ENCODE data around the gene ALPI.

ALPI gene

GRCh38 chr2:232502911-232503808, 47.2 kb downstream of the ALPI start:
- Mint-ChIP-seq H3K27ac (no peak overlapping the region), H3K27me3 (peaks cover 12% of the 10 kb centered on the region), H3K9me3 (no peaks in the 10 kb centered on the region), H3K4me1 (peaks cover 4% of the 10 kb centered on the region), H3K36me3 (no peaks in the 10 kb centered on the region), H3K4me3 (peak overlapping the region; percentile 47)

- Mint-ChIP-seq H3K4me3 (peak overlapping the region; percentile 47), H3K4me1 (peaks cover 4% of the 10 kb centered on the region), H3K36me3 (no peaks in the 10 kb centered on the region), H3K27ac (peak overlapping the region; percentile 18), H3K9me3 (no peaks in the 10 kb centered on the region), H3K27me3 (peaks cover 12% of the 10 kb centered on the region)
These were observed 47.9 kb downstream of the ALPI start for GRCh38 chr2:232503809-232504323.

GRCh38 chr2:232504438-232504837, 48.5 kb downstream of the ALPI start:
- peak overlapping the region; percentile 56 for H3K4me3 Mint-ChIP-seq
- H3K36me3 Mint-ChIP-seq = no peaks in the 10 kb centered on the region
- H3K9me3 Mint-ChIP-seq = no peaks in the 10 kb centered on the region
- peaks cover 14% of the 10 kb centered on the region for H3K27me3 Mint-ChIP-seq
- H3K4me1 Mint-ChIP-seq = peaks cover 4% of the 10 kb centered on the region
- peak overlapping the region; percentile 76 for H3K27ac Mint-ChIP-seq

GRCh38 chr2:232505856-232506255, 49.9 kb downstream of the ALPI start:
- Mint-ChIP-seq H3K36me3 (no peaks in the 10 kb centered on the region), H3K4me3 (no peak overlapping the region), H3K4me1 (peaks cover 4% of the 10 kb centered on the region), H3K9me3 (no peaks in the 10 kb centered on the region), H3K27ac (no peak overlapping the region), H3K27me3 (peaks cover 11% of the 10 kb centered on the region)

- no peaks in the 10 kb centered on the region for H3K36me3 Mint-ChIP-seq
- no peaks in the 10 kb centered on the region for H3K9me3 Mint-ChIP-seq
- H3K27ac Mint-ChIP-seq = no peak overlapping the region
- no peak overlapping the region for H3K4me3 Mint-ChIP-seq
- H3K27me3 Mint-ChIP-seq = peaks cover 11% of the 10 kb centered on the region
- H3K4me1 Mint-ChIP-seq = peaks cover 4% of the 10 kb centered on the region
These were observed 50.8 kb downstream of the ALPI start for GRCh38 chr2:232506709-232507108.

GRCh38 chr2:232508251-232508650, 52.3 kb downstream of the ALPI start:
- Mint-ChIP-seq H3K4me3 (no peak overlapping the region), H3K27ac (no peak overlapping the region), H3K4me1 (peaks cover 4% of the 10 kb centered on the region), H3K27me3 (peaks cover 10% of the 10 kb centered on the region), H3K36me3 (no peaks in the 10 kb centered on the region), H3K9me3 (no peaks in the 10 kb centered on the region)
